AG09319 (cell line): ENCODE data around the gene GGACT.
"Not testable (repeated sequence)": the region's sequence is repeated elsewhere in the genome, so short reads cannot be mapped to it uniquely, and the experiment has no call there.

Experiments used
- DNase-seq: peaks from one replicate; pipeline ENCODE4 v3.0.0-alpha.2; 2010; ENCODE audit warnings: low read depth; ENCODE audit errors: extremely low read depth
- CTCF ChIP-seq: IDR thresholded peaks from 2 replicates; pipeline ENCODE4 v1.5.1; 2011; ENCODE audit warnings: low read depth, mild to moderate bottlenecking, inconsistent platforms, low read length, moderate library complexity

The GGACT gene

GRCh38 chr13:100584896-100585295 is 3.7 kb downstream of the GGACT start:
- no peak for DNase-seq
- no peak for TF ChIP-seq CTCF

DNA sequence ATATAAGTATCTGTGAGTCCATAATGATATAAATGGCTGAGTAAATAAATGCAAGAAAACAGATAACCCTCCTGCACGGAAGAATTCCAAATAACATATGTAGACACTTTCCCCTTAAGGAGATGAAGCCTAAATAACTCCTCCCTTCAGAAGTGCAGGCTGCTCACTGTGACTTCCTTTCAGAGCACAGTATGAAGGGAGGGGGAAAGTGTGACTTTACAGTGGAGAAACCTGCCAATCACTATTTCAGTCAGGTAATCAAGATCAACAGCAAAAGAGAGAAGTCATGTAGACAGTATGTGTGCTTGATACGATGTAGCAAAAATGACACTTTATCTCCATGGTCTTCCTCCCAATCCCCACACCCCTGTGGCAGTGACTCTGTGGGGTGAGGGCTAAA is 7.1 kb downstream of the GGACT start:
- DNase-seq, result no peak
- TF ChIP-seq CTCF, result no peak

GRCh38 chr13:100581030-100581429 is 7.6 kb downstream of the GGACT start:
- no peak for TF ChIP-seq CTCF
- no peak for DNase-seq

- no peak for TF ChIP-seq CTCF
- DNase-seq, result no peak
Measured at GRCh38 chr13:100580045-100580444, 8.5 kb downstream of the GGACT start.

DNA sequence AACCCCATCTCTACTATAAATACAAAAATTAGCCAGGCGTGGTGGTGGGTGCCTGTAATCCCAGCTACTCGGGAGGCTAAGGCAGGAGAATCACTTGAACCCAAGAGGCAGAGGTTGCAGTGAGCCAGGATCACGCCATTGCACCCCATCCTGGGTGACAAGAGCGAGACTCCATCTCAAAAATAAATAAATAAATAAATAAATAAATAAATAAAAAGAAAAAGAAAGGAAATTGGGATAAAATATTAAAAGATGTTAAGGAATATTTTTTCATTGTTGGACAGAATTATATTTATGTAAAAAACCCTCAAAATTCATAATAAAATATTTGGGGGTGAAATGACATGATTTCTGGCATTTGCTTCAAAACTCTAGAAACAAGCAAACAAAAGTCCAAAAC is 11.3 kb downstream of the GGACT start:
- DNase-seq, result not testable (repeated sequence)

GRCh38 chr13:100573121-100573520 is 15.5 kb downstream of the GGACT start:
- DNase-seq, result peak; percentile 44

DNA sequence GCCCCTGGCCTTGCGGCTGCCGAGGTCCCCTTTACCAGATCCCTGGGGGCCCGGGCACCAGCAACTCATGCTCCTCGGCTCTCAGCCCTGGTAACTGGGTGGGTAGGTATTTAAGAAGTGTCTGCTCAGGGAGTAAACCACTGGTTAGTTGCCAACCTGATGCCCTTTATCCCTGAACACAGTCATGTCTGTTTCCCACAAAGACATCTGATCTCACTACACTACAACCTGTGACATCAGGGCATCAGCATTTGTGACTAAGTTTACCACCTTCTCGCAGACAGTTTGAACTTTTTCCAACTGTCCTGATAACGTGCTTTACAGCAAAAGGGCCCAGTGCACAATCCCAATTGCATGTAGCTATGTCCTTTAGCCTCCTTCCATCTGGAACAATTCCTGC is 22.0 kb downstream of the GGACT start:
- no peak for DNase-seq
- no peak for TF ChIP-seq CTCF

More at GRCh38 chr13:100573121-100573520, 15.5 kb downstream of the GGACT start:
- TF ChIP-seq CTCF, result peak; percentile 72

DNA sequence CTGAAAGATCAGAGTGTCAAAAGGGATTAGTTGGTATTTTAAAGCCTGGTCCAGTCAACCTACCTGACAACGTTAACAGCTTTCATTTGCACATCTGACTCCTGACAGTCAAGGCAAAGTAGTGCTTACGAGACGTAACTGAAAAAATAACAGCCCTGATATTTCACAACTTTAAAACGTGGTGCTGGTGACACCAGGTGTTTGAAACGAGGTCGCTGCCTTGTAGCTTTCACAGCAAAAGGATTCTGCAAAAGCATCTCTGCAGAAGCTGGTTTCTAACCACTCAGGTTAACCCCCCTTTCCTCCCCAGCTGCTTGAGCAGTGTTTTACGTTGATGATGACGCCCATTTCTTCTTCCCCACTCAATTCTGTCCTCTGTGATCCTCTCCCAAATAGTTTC is 23.3 kb downstream of the GGACT start:
- TF ChIP-seq CTCF, result no peak
- no peak for DNase-seq
